HL-60 (cell line): ENCODE measurements around the gene TRPV5.

Experiments used
- POLR2AphosphoS5 ChIP-seq: IDR thresholded peaks from 2 replicates; pipeline ENCODE4 v1.6.1; 2012; ENCODE audit warnings: low read depth
- SPI1 ChIP-seq: IDR thresholded peaks from 2 replicates; pipeline ENCODE4 v1.6.1; 2012; ENCODE audit warnings: low read depth, mild to moderate bottlenecking, borderline replicate concordance
- TF ChIP-seq, protein P1 (sequence below): IDR thresholded peaks from one replicate; pipeline ENCODE4 v1.5.1; 2011; ENCODE audit warnings: low read length, control low read depth, inconsistent platforms; ENCODE audit not compliant: insufficient read depth

DNA sequence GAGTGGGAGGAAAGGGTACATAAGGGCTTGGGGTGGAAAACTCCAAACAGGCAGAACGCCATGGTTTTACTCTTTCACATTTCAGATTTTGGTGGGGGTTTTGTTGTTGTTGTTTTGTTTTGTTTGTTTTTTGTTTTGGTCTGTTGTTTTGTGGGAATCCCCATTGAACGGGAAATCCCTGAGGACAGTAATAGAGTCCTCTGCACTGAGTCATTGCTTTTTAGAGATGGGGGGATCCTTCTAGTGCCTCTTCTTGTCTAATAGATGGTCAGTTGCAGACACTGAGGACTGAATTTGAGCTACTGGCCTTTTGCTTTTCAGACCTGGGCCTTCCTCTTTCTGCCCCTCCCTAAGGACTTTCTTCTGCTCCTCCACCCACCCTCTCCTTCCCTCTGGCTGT lies 20.0 kb downstream of the TRPV5 start:
- no peak for TF ChIP-seq POLR2AphosphoS5
- TF ChIP-seq, protein P1, sequence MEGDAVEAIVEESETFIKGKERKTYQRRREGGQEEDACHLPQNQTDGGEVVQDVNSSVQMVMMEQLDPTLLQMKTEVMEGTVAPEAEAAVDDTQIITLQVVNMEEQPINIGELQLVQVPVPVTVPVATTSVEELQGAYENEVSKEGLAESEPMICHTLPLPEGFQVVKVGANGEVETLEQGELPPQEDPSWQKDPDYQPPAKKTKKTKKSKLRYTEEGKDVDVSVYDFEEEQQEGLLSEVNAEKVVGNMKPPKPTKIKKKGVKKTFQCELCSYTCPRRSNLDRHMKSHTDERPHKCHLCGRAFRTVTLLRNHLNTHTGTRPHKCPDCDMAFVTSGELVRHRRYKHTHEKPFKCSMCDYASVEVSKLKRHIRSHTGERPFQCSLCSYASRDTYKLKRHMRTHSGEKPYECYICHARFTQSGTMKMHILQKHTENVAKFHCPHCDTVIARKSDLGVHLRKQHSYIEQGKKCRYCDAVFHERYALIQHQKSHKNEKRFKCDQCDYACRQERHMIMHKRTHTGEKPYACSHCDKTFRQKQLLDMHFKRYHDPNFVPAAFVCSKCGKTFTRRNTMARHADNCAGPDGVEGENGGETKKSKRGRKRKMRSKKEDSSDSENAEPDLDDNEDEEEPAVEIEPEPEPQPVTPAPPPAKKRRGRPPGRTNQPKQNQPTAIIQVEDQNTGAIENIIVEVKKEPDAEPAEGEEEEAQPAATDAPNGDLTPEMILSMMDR, result no peak
- no peak for TF ChIP-seq SPI1
